IMR-90 (cell line): ENCODE measurements around the gene CCDC12. TPM values are rescaled to one million over a fixed set of nuclear protein-coding genes. Genes with fewer than 3 reads are reported as not detected.

Source experiments
- ATAC-seq: fragments of 200-7000 bp; cut with Tn5 transposase; 2 replicates; pipeline ENCODE4 v1.9.1; 2020; ENCODE audit warnings: low read depth, mild to moderate bottlenecking, moderate library complexity
- BruUV-seq: library from RNA; stranded (reverse); fragments of 400-500 nt; replicated peaks from 2 replicates; lab custom pipeline; 2021; lab: Mats Ljungman, UMichigan
- CTCF ChIA-PET: fragments of 300-600 bp; formaldehyde crosslinking; extraction: SDS; loops from one replicate; lab custom pipeline; 2021; ENCODE audit warnings: antibody characterized with exemption; lab: Yijun Ruan, JAX
- POLR2A ChIA-PET: fragments of 300-600 bp; sonication (Branson Sonifier 250); formaldehyde crosslinking; loops from one replicate; lab custom pipeline; 2022; ENCODE audit warnings: antibody characterized with exemption; ENCODE audit not compliant: unreplicated experiment; lab: Charles Lee
- DNase-seq: peaks from one replicate; pipeline ENCODE4 v3.0.0; 2013
- H2AFZ ChIP-seq: replicated peaks from 2 replicates; pipeline ENCODE3; 2013; ENCODE audit warnings: low read length, mild to moderate bottlenecking; ENCODE audit not compliant: poor library complexity
- H2AK5ac ChIP-seq: 2 replicates; pipeline ENCODE4 v1.6.1; 2013; ENCODE audit warnings: low read depth, low read length, inconsistent platforms
- H2AK9ac ChIP-seq: replicated peaks from 2 replicates; pipeline ENCODE3; 2013; ENCODE audit warnings: mild to moderate bottlenecking, low read depth, low read length, moderate library complexity; ENCODE audit not compliant: poor library complexity
- H2BK120ac ChIP-seq: 2 replicates; pipeline ENCODE4 v1.6.1; 2013; ENCODE audit warnings: low read depth, low read length, inconsistent platforms
- H2BK15ac ChIP-seq: 3 replicates; pipeline ENCODE4 v1.6.1; 2013; ENCODE audit warnings: low read depth, low read length, inconsistent platforms
- H2BK20ac ChIP-seq: 2 replicates; pipeline ENCODE4 v1.6.1; 2013; ENCODE audit warnings: low read depth, mild to moderate bottlenecking, inconsistent platforms, low read length, moderate library complexity
- H2BK5ac ChIP-seq: 2 replicates; pipeline ENCODE4 v1.6.1; 2013; ENCODE audit warnings: mild to moderate bottlenecking, low read depth, low read length, inconsistent platforms; ENCODE audit not compliant: poor library complexity, severe bottlenecking
- H3K14ac ChIP-seq: replicated peaks from 2 replicates; pipeline ENCODE4 v1.6.1; 2013; ENCODE audit warnings: low read depth, low read length, inconsistent platforms
- H3K18ac ChIP-seq: 2 replicates; pipeline ENCODE4 v1.6.1; 2013; ENCODE audit warnings: low read depth, low read length, control low read depth
- H3K23ac ChIP-seq: 2 replicates; pipeline ENCODE4 v1.6.1; 2013; ENCODE audit warnings: low read depth, low read length, inconsistent platforms
- H3K27ac ChIP-seq: 2 replicates; pipeline ENCODE4 v1.5.1; 2013; ENCODE audit warnings: mild to moderate bottlenecking, control low read depth, low read length; ENCODE audit not compliant: insufficient read depth
- H3K27me3 ChIP-seq: 2 replicates; pipeline ENCODE4 v1.6.1; 2013; ENCODE audit warnings: low read length; ENCODE audit not compliant: control insufficient read depth, insufficient read depth
- H3K36me3 ChIP-seq: 2 replicates; pipeline ENCODE4 v1.6.1; 2013; ENCODE audit warnings: low read length, mixed read lengths; ENCODE audit not compliant: control insufficient read depth, insufficient read depth
- H3K4ac ChIP-seq: 2 replicates; pipeline ENCODE4 v1.6.1; 2013; ENCODE audit warnings: low read depth, low read length, inconsistent platforms
- H3K4me1 ChIP-seq: 2 replicates; pipeline ENCODE4 v1.6.1; 2013; ENCODE audit warnings: low read length, mixed read lengths; ENCODE audit not compliant: control insufficient read depth, insufficient read depth
- H3K4me2 ChIP-seq: 2 replicates; pipeline ENCODE4 v1.6.1; 2013; ENCODE audit warnings: low read depth, mild to moderate bottlenecking, control low read depth, low read length, moderate library complexity
- H3K4me3 ChIP-seq: 2 replicates; pipeline ENCODE4 v1.5.1; 2013; ENCODE audit warnings: low read depth, mild to moderate bottlenecking, control low read depth, low read length, moderate library complexity; ENCODE audit not compliant: insufficient read depth
- H3K56ac ChIP-seq: 2 replicates; pipeline ENCODE4 v1.6.1; 2013; ENCODE audit warnings: low read length, inconsistent platforms; ENCODE audit not compliant: insufficient read depth; ENCODE audit errors: extremely low read depth
- H3K79me1 ChIP-seq, 2 experiments: 2 replicates each; pipeline ENCODE4 v1.6.1; 2013; ENCODE audit warnings: low read length in 2 of 2, inconsistent platforms in 1 of 2, low read depth in 1 of 2
- H3K9ac ChIP-seq: 2 replicates; pipeline ENCODE4 v1.6.1; 2013; ENCODE audit warnings: low read depth, low read length, control low read depth
- H3K9me1 ChIP-seq: 2 replicates; pipeline ENCODE4 v1.6.1; 2013; ENCODE audit warnings: low read length, inconsistent platforms; ENCODE audit not compliant: insufficient read depth
- H3K9me3 ChIP-seq: 2 replicates; pipeline ENCODE4 v1.6.1; 2013; ENCODE audit warnings: low read length; ENCODE audit not compliant: control insufficient read depth, insufficient read depth
- H4K20me1 ChIP-seq: 2 replicates; pipeline ENCODE4 v1.6.1; 2013; ENCODE audit warnings: low read length, inconsistent platforms; ENCODE audit not compliant: insufficient read depth
- H4K5ac ChIP-seq: 2 replicates; pipeline ENCODE4 v1.6.1; 2013; ENCODE audit warnings: mild to moderate bottlenecking, low read depth, low read length, control low read depth
- H4K8ac ChIP-seq, 2 experiments: 2 replicates each; pipeline ENCODE4 v1.6.1; 2013; ENCODE audit warnings: low read depth in 2 of 2, low read length in 2 of 2, control low read depth in 1 of 2, inconsistent platforms in 1 of 2
- H4K91ac ChIP-seq: 2 replicates; pipeline ENCODE4 v1.6.1; 2013; ENCODE audit warnings: low read depth, low read length, inconsistent platforms; ENCODE audit not compliant: insufficient read depth
- BHLHE40 ChIP-seq: fragments of 150-350 bp; IDR thresholded peaks from 2 replicates; pipeline ENCODE4 v1.6.1; 2016; ENCODE audit warnings: mild to moderate bottlenecking, low read depth, low read length
- CEBPB ChIP-seq: IDR thresholded peaks from 2 replicates; pipeline ENCODE4 v1.6.1; 2012; ENCODE audit warnings: low read depth, low read length, improper control_type of control experiment
- CHD1 ChIP-seq: IDR thresholded peaks from 2 replicates; pipeline ENCODE4 v1.6.1; 2012; ENCODE audit warnings: low read depth, low read length, improper control_type of control experiment
- FOS ChIP-seq: fragments of 150-350 bp; IDR thresholded peaks from 2 replicates; pipeline ENCODE4 v1.6.1; 2016; ENCODE audit warnings: low read depth, low read length
- MAFK ChIP-seq: IDR thresholded peaks from 2 replicates; pipeline ENCODE4 v1.6.1; 2012; ENCODE audit warnings: low read depth, low read length, improper control_type of control experiment
- MAZ ChIP-seq: IDR thresholded peaks from 2 replicates; pipeline ENCODE4 v1.6.1; 2012; ENCODE audit warnings: low read depth, mild to moderate bottlenecking, low read length, improper control_type of control experiment, moderate library complexity, borderline replicate concordance
- MXI1 ChIP-seq: IDR thresholded peaks from 2 replicates; pipeline ENCODE4 v1.6.1; 2012; ENCODE audit warnings: low read depth, mild to moderate bottlenecking, low read length, moderate library complexity, borderline replicate concordance
- NFE2L2 ChIP-seq: fragments of 150-350 bp; IDR thresholded peaks from 2 replicates; pipeline ENCODE4 v1.6.1; 2016; ENCODE audit warnings: low read depth, mild to moderate bottlenecking, low read length
- POLR2A ChIP-seq: IDR thresholded peaks from 2 replicates; pipeline ENCODE4 v1.6.1; 2012; ENCODE audit warnings: mild to moderate bottlenecking, low read depth, low read length
- RAD21 ChIP-seq: IDR thresholded peaks from 2 replicates; pipeline ENCODE4 v1.6.1; 2012; ENCODE audit warnings: low read length, improper control_type of control experiment
- RCOR1 ChIP-seq: IDR thresholded peaks from 2 replicates; pipeline ENCODE4 v1.6.1; 2012; ENCODE audit warnings: mild to moderate bottlenecking, low read length, improper control_type of control experiment; ENCODE audit not compliant: insufficient replicate concordance
- RFX5 ChIP-seq: IDR thresholded peaks from 2 replicates; pipeline ENCODE4 v1.8.0; 2012; ENCODE audit warnings: low read depth, mild to moderate bottlenecking, low read length, moderate library complexity
- SMC3 ChIP-seq: fragments of 150-350 bp; IDR thresholded peaks from 2 replicates; pipeline ENCODE4 v1.6.1; 2016; ENCODE audit warnings: low read depth, mild to moderate bottlenecking, antibody characterized with exemption, low read length, moderate library complexity
- dilution Hi-C: fragments of 300-500 bp; cut with HindIII; formaldehyde crosslinking; loops from one replicate; pipeline ENCODE4 v1.14.3; 2018; ENCODE audit warnings: low sequenced_read_pairs; ENCODE audit not compliant: unreplicated experiment
- in situ Hi-C: fragments of 300-500 bp; cut with MboI; formaldehyde crosslinking; loops from 3 replicates; pipeline ENCODE4 v1.14.3; 2019; ENCODE audit warnings: low sequenced_read_pairs, inconsistent platforms, mixed read lengths
- intact Hi-C: fragments of 100-400 bp; cut with micrococcal nuclease; formaldehyde crosslinking; loops from 2 replicates; pipeline ENCODE4 v1.10.0; 2022
- polyA plus RNA-seq, 3 experiments: library from polyadenylated mRNA; depleted of rRNA; stranded (reverse); fragments of >200 nt; gene quantifications; 2 replicates each; pipeline ENCODE4 v1.2.3, GENCODE V29; 2012; ENCODE audit warnings: low replicate concordance in 1 of 3
- total RNA-seq: library from RNA; depleted of rRNA; stranded (reverse); fragments of >200 nt; gene quantifications from 2 replicates; pipeline ENCODE4 v1.2.3, GENCODE V29; 2012

Gene CCDC12
- total and polyA plus RNA-seq, 2 of the 4 experiments (the other 2 are of a cell fraction), result 15.2 to 35.1 TPM

GRCh38 chr3:47018269-47018611, 41.7 kb upstream of the CCDC12 start:
- Histone ChIP-seq H3K79me1 (peaks cover 32 to 83% of the 10 kb centered on the region in 2 experiments), H3K27me3 (no peaks in the 10 kb centered on the region), H3K4me3 (no peak overlapping the region), H3K14ac (no peak overlapping the region), H4K5ac (no peak overlapping the region), H3K9me3 (no peaks in the 10 kb centered on the region), H2BK15ac (no peak overlapping the region), H2BK5ac (no peak overlapping the region), H3K36me3 (peaks cover 25% of the 10 kb centered on the region), H3K4me2 (no peak overlapping the region), H3K9ac (no peak overlapping the region), H4K20me1 (peaks cover 34% of the 10 kb centered on the region), H2BK20ac (no peak overlapping the region), H3K27ac (no peak overlapping the region), H3K56ac (no peak overlapping the region), H2AK9ac (no peak overlapping the region), H3K4me1 (peaks cover 21% of the 10 kb centered on the region), H2BK120ac (no peak overlapping the region), H3K9me1 (peaks cover 34% of the 10 kb centered on the region), H3K18ac (no peak overlapping the region), H4K8ac (no peak overlapping the region), H3K23ac (0 out of 2 replicates have a peak overlapping the region, but pooled peaks have one; percentile 18), H2AK5ac (no peak overlapping the region), H3K4ac (no peak overlapping the region; the same call in 1 of the 2 replicates), H4K91ac (no peak overlapping the region), H2AFZ (no peak overlapping the region)
- DNase-seq (no peak), ATAC-seq (no peak)
- POLR2A ChIA-PET, result no interaction called here
- in situ Hi-C loops (no loop called here), dilution Hi-C loops (no loop called here), intact Hi-C loops (no loop called here)
- BruUV-seq, result no TSS peak
- CTCF ChIA-PET, result interaction anchor here (0.6 kb wide), 1 partner anchor 27 kb away, joined by 3 read pairs; no protein-coding TSS in a partner anchor
- TF ChIP-seq POLR2A (no peak), MAZ (no peak), BHLHE40 (no peak), RAD21 (no peak), MXI1 (no peak), NFE2L2 (no peak), MAFK (no peak), SMC3 (no peak), RCOR1 (no peak), CHD1 (no peak), RFX5 (no peak), FOS (no peak), CEBPB (no peak)
